HUDEP-2 (cell line): ENCODE data around the gene ARHGAP5.

Experiments used
- DNase-seq, 76 experiments: peaks; one replicate each; lab custom pipeline; 2025; ENCODE audit not compliant: unreplicated experiment in 76 of 76; lab: John Stamatoyannopoulos, UW

Gene ARHGAP5

DNA sequence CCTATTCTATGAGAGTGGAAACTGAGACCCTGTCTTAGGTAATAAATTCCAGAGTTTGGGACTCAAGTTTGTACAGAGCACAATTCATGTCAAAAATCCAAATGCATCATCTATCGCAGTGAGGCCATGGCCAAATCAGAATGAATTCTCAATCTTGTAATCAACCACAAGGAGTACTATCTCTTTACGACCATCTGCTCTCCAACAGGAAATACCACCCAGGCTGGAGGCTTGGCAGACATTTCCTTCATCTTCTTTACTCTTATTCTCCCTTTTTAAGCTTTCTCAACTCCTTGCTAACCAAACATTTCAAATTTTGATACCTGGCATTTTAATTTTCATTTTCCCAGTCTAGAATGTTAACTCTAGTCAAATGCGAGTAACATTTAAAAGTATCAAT lies 92.1 kb downstream of the ARHGAP5 start:
- DNase-seq: no peak

DNA sequence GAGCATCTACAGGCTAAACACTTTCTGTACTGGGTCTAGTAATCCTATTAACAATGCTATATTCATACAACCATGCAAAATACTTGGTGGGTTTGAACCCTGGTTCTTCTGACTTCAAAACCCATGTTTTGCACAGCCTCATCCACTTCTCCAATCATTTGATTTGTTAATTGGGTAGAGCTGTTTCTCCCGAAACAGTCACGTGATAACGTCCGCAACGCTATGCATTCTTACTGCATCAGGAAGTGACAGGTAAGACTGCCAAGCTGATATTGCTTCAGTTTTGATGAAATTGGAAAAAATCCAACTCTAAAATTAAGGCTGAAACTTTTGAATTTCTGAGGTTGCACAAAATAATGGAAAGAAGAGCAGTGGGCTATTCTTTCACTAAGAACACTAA lies 94.4 kb downstream of the ARHGAP5 start:
- DNase-seq: no peak

DNA sequence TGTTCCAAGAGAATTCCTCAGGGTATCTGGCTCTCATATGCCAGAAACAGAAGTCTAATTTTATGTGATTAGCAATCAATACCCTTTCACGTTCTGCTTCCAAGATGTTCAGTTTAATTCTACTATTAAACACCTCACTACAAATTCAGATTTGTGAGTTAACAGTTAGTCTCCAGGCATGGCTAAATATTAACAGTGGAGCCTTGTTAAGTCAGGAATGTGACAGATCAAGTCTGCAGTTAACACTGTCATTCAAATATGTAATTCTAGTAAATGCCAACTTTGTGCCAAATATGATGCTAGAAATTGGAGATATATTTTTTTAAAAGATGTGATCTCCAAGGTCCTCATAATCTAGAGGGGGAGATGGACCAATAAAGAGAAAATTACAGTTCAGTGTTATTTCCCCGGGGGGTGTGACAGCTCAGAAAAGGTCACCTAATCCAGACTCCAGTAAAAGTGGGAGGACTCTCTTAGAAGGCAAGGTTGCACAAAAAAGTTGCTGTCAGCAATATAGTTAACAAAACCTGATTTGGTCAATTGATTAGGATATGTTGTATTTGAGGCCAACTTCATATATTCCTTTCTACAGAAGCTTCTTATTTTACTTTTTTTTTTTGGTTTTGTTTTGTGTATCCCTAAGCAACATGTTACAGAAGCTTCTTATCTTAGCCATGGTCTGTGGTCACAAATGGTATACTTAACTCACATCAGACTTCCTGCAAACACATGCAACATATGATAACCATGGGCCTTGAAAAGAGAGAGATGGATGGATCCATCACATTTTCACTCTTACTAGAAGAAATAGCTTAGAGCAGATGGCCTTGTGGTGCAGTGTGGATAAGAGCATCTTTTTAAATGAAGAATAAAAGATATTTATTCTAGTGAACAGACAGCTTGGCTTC lies 106.3 kb downstream of the ARHGAP5 start:
- DNase-seq: no peak

DNA sequence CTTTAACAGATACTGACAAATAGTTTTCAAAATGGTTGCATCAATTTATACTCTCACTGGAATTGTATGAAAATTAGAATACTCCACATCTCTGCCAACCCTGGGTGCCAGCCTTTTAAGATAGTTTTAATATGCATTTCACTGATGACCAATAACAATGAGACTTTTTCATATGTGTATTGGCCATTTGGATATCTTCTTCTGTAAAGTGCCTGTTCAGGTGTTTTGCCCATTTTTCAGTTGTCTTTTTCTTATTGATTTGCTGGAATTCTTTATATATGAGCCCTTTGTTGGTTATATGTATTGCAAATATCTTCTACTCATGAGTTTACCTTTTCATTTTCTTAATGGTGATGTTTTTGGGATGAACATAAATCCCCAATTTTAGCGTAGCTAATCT lies 108.0 kb downstream of the ARHGAP5 start:
- no peak for DNase-seq

DNA sequence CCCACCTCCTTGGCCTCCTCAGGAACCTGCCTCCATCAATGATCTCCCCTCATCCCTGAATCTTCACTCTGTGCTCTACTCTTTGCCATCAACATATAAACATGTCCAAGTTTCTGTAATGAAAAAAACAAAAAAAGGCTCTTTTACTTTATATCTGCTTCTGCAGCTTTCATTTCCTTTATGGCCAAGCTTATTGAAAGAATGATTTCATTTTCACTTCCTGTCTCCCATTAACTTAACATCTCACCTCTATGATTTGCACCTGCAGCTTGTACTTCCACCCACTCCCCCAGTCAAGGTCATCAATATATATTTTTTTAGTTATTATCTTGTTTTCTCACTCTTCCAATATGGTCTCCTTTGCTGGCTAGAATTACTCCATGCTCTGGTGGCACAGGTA lies 109.1 kb downstream of the ARHGAP5 start:
- DNase-seq: no peak

DNA sequence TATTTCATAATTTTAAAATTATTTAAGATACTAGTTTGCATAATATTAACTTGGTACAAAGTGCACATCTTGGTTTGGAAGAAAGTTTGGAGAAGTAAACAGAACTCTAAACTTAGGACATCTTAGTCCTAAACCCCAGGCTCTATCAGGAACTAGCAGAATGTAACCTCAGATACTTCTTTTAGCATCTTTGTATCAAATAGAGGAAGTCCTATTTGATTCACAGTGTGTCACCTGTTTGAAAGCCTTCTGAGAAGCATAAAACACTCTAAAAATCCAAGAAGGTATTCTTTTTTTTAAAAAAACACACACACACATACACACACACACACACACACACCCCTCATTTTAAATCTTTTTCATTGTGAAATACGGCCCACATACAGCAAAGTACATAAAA lies 112.7 kb downstream of the ARHGAP5 start:
- DNase-seq: no peak

DNA sequence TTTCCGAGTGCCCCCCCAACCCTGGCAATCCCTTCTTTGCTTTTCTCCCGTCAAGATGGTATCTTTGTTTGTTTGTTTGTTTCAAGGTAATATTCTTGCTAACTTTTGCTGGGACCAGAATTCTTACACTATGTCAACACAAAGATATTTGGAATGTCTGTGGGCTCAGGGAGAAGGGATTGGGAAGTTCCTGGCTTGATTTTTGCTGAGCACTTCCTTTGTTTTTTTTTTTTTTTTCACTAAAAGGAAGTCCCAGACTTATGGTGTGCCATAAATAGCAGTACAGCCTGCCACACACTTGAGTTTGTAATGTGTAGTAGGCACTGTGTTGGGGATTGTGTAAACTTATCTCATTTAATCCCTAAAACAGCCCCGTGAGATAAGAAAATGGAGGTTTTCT lies 113.6 kb downstream of the ARHGAP5 start:
- DNase-seq: no peak

DNA sequence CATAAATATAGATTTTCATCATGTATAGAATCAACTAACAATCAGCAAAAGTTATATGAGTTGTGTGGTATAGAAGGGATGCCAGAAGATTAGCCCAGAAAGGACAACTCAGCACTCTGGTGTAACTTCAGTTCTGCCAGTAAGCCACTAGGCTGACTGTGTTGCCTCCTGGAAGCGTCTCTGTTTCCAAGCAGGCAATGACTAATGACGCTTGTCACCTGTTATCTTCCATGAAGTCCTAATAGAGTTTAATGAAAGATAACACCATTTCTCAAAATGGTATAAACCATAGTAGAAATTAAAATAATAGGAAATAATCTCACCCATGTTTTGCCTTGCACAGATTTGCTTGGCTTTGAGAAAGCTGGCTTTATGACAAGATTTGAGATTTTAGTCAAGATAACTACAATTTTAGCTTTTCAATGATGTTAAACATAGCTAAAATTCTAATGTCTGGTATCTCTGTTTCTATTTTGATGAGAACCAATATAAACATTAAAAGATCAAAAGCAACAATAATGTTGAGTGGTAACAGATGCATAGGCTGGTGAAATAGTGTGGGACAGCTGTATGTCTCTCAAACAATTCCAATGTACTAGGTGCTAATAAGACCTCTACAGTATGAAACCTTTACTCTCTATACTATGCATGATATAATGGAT lies 115.7 kb downstream of the ARHGAP5 start:
- no peak for DNase-seq

DNA sequence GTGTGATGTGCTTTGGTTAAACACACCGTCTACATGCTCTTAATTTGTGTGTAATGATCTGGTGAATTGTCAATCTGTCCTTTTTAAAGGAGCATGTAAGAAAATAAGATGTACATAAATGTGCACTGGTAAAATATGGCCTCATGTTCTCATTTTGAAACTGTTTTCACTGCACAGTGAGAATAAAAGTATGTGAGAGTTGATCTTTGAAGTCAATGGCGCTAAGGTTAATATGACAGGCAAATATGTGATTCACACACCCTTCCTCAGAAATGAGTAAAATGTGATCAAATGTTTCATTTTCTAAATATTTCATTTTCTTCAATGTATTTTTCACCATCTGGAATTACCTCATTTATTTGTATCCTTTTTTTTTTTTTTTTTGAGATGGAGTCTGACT lies 116.4 kb downstream of the ARHGAP5 start:
- no peak for DNase-seq

DNA sequence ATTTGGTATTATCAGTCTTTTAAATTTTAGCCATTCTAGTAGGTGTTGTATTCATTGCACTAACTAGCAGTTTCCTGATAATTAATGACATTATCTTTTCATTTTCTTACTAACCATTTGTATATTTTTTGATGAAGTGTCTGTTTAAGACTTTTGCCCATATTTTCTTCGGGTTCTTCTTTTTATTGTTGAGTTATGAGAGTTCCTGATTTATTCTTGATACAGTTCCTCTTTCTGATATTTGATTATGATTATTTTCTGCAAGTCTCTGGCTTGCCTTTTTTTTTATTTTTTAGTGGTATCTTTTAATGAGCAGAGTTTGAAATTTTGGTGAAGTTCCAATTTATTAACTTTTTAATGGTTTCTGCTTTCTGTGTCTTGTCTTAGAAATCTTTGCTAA lies 118.5 kb downstream of the ARHGAP5 start:
- DNase-seq: no peak

DNA sequence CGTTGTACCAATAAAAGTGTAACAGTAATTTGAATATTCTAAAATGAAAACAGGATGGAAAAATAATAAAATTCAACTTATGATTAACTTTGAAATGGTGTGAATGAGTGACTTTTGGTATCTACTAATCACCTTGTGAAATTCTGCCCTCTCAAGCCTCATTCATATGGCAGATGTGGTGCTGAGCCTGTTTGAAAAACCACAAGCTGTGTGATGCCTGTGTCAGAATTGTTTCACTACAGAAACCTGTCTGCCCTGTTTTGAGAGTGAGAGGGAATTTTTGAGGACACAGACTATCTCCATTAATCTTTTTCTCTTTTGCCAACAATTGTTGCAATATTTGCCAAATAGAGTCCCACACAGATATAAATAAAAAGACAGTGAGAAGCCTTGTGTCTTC lies 120.8 kb downstream of the ARHGAP5 start:
- no peak for DNase-seq

DNA sequence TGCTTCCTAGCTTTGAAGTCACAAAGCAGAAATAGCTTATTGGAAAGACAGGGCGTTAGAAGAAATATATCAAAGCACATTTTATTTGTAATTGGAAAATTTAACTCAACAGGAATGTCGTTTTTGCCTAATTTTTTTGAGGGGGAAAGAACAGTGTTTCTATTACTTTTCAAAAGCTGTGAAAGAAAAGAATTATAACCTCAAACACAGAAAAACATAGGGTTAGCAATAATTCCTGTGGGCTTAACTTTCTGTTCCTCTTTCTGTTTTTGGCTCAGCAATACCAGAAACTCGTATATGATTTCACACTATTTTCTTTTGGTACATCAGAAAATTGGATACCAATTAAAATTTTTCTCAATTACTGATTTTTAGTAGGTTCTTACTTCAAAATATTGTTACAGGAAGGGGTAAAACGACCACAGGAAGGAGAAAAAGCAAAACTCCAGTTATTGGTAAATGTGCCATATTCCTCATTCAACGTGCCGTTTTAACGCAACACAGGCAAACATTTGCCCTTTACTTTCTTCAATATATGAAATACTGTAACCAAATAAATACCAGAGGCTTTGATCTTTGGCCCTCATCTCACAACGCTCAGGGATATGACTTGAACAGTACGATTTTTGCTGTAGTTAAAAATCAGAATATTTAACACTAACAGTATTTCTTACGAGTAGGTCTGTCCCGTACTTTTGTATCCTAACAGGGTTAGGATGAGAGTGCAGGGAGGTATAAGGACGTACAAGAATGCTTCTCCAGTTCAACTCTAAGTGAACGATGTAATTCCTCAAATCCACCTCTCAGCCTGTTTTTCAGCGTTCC lies 123.5 kb downstream of the ARHGAP5 start:
- DNase-seq: no peak

DNA sequence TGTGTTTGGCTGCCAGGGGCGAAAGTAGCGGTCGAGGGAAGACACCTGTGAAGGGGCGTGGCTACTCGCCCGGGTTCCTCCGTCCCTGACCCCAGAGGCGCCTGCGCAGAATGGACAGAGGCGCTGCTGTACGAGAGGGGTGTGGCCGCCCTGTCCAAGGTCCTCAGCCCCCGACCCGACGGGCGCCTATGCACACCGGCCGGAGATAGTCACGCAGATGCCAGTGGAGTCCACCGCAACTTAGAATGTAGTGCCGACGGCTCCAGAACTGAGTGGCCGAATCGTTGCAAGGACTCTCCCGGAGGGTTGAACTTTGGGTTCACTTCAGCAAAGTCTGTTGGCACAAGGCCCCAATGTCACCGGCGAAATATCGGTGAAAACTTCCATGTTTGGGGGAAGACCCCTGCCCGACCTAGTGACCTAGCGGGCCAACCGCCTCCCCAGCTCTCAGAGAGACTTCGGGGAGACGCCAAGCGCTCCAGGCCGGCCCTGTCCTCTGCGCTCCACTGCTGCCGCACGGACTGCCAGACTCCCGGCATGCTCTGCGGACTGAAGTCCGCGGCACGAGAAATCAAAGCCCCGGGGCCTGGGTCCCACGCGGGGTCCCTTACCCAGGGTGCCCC lies 124.2 kb downstream of the ARHGAP5 start:
- DNase-seq: peak in 63 of 76 experiments; percentile 3 to 70 (median 41)

DNA sequence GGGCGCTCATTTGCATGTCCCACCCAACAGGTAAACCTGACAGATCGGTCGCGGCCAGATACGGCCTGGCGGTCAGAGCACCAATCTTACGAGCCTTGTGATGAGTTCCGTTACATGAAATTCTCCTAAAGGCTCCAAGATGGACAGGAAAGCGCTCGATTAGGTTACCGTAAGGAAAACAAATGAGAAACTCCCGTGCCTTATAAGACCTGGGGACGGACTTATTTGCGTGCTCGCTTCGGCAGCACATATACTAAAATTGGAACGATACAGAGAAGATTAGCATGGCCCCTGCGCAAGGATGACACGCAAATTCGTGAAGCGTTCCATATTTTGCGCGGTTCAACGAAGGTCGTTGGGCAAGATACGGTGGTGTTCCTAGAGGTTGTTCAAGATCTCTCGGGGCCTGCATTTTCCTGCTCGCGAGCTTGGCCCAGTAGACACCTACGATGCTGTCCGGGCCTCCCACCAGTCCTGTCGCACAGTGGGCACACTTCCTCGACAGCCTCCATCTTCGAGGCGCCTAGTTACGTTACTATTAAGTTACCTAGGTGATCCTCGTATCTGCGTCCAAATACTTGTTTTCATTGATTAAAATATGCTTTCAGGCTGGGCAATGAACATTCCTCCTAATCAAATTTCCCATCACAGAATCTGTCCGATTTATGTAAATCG lies 124.8 kb downstream of the ARHGAP5 start, which contains the start of gene RNU6-7:
Gene RNU6-7, plus strand, starts transcription at position 230 of the 675 bp plus-strand sequence.
- DNase-seq: peak in 10 of 76 experiments; percentile 1 to 32 (median 16)

DNA sequence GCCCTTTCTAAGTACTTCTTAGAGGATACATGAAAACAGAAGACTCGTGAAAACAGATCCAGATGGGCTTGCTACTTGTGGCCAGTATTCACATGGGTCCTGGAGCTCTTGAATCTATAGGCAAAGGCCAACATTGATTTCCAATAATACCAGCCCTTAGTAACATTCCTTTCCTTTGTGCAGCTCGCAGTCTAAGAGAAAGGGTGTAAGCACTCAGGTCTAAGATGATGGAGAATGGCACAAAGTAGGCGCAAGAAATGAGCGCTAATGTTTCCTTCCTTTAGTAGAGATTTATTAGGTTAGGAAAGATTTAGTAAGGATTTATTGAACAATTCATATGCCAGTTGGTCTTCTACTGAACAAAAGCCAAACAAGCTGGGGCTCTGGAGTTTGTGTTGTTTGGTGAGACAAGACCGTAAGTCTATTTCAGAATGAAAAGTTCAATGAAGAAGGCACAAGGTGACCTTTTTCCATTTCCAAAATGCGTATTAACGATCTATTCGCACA lies 125.4 kb downstream of the ARHGAP5 start:
- no peak for DNase-seq

DNA sequence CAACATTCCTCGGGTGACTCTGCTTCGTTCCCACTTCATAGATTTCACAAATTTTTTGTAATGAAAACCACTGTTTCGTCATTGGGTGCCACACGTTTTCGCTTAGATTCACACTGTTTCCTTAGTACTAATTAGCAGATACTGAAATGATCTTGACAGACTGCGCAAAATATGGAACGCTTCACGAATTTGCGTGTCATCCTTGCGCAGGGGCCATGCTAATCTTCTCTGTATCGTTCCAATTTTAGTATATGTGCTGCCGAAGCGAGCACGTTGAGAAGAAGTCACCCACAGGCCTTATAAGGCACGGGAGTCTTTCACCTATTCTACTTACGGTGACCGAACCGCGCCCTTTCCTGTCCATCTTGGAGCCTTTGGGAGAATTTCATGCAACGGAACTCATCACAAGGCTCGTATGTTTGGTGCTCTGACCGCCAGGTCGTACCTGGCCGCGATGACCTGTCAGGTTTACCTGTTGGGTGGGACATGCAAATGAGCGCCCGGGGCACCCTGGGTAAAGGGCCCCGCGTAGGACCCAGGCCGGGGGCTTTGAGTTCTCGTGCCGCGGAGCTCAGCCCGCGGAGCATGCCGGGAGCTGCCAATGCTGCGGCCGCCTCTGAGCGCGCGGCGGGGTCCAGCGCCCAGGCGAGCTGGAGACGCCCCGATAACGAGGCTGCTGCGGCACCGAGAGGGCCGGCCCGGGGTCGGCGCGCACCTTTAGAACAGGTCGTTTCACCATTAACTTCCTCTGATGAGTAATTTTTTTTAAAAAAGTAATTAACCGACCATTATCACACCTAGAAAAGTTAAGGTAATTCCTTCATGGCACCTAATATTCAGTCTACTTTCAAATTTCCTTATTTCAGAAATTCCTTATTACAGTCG lies 126.1 kb downstream of the ARHGAP5 start, which contains the start of gene RNU6-8:
Gene RNU6-8, minus strand, starts transcription at position 272 of the 885 bp plus-strand sequence.
- peak in 75 of 76 experiments; percentile 21 to 89 (median 73) for DNase-seq

DNA sequence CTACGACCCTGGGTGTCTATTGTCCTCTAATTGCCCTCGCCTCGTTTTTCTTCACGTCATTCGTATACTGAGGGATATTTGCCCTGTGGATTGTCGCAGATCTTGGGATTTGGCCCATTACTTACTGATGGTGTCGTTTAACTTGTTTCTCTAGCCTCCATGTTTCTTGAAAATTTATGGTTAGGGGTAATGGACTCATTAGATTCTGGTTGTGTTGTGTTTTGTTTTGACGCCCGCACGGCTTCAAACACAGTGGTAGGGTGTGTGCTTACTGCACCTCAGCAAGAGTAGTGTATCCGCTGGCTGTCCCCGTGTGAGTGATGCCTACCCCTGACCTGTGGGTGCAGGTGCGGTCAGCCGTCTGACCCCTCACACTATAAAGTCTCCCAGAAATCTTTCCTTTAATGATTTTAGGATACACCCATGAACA lies 126.8 kb downstream of the ARHGAP5 start:
- peak in 3 of 76 experiments; percentile 2 to 36 (median 9) for DNase-seq

DNA sequence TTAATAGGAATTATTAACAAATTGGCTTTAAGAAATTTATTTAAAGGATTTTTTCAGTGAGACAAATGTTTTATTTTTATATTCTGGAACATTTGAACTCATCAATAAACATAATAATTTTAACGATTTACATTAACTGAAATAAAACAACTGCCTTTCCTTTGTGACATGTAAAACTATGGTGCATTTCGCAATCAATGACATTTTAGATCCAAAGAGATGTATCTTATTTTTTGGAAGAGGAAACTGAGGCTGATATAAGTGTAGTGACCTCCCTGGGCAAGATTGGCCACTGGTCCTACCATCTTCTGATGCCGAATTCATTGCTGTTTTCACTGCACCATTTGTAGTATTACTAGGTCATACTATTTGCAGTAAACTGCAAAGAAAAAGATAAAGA lies 128.4 kb downstream of the ARHGAP5 start:
- no peak for DNase-seq

DNA sequence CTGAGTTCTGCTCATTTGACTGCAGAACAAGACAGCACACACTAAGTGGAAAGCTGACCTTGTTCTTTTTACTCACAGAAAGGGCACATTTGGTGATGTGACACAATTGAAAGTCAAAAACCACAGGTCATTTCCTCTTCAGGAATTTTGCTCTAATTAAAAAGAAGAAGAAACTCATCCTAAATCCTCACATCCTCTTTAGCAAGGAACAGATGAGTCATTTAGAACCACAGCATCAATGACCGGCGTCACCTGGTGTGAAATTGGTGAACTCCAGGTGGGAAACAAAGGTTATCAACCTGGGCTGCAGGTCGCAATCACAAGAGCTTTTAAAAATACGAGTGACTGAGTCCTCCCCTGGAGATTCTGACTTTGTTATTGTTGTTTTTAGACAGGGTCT lies 128.9 kb downstream of the ARHGAP5 start:
- no peak for DNase-seq
